ENCODE results near the gene ANGPTL8.

The ANGPTL8 gene

DNA sequence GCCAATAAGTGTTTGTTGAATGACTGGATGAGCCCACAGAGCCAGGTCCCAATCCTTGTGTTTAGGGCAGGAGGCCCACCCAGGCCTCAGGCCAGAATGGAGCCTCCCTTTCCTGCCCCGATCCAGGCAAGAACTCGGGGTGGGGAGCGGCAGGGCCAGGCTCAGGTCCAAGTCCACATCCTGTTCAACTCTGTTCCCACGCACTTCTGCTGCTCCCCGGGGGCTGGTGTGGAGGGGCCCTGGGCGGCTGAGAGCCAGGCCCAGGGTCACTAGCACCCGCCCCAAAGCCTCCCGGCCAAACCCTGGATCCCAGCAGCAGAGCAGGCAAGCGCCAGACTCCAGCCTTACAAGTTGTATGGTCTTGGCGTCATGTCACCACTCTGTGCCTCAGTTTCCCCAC, 8.0 kb downstream of the ANGPTL8 start:
- TF ChIP-seq, protein P1, sequence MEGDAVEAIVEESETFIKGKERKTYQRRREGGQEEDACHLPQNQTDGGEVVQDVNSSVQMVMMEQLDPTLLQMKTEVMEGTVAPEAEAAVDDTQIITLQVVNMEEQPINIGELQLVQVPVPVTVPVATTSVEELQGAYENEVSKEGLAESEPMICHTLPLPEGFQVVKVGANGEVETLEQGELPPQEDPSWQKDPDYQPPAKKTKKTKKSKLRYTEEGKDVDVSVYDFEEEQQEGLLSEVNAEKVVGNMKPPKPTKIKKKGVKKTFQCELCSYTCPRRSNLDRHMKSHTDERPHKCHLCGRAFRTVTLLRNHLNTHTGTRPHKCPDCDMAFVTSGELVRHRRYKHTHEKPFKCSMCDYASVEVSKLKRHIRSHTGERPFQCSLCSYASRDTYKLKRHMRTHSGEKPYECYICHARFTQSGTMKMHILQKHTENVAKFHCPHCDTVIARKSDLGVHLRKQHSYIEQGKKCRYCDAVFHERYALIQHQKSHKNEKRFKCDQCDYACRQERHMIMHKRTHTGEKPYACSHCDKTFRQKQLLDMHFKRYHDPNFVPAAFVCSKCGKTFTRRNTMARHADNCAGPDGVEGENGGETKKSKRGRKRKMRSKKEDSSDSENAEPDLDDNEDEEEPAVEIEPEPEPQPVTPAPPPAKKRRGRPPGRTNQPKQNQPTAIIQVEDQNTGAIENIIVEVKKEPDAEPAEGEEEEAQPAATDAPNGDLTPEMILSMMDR (IDR thresholded peaks at IDR 0.05; ENCODE audit: poor library complexity, severe bottlenecking), result no peak
- H3K4me3 ChIP-seq (ENCODE audit: severe bottlenecking), result no peak overlapping the region
- peaks cover 69% of the 10 kb centered on the region for H3K36me3 ChIP-seq (ENCODE audit: low read depth)
- no peaks in the 10 kb centered on the region for H3K9me3 ChIP-seq (ENCODE audit: severe bottlenecking)
- no peak for DNase-seq (ENCODE audit: low spot score)
- H3K27me3 ChIP-seq (ENCODE audit: insufficient read depth, poor library complexity, severe bottlenecking), result no peaks in the 10 kb centered on the region
- H3K27ac ChIP-seq (ENCODE audit: poor library complexity, severe bottlenecking), result no peak overlapping the region
- no peaks in the 10 kb centered on the region for H3K4me1 ChIP-seq (ENCODE audit: insufficient read depth, poor library complexity, severe bottlenecking)
- ATAC-seq (ENCODE audit: low read depth), result no peak

DNA sequence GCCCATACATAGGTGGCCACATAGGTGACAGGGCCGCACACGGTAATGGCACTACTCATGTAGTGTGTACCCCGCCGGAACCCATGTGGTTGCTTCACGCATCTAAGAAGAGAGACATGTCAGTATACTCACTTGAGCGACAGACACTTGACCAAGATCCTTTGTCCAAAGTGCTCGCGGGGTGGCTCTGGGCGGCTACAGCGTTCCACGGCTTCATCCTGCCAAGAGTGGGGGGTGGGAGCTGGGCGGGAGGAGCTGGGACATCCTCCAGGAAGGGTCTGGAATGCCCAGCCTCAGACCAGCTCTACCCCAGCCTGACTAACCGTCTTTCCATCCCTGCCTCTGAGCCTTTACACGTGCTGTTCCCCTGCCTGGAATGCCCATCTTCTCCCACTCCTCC, 8.5 kb downstream of the ANGPTL8 start:
- ATAC-seq (ENCODE audit: low read depth), result no peak

GRCh38 chr19:11248852-11249251, 9.4 kb downstream of the ANGPTL8 start:
- Histone ChIP-seq H3K4me1 (ENCODE audit: insufficient read depth, poor library complexity, severe bottlenecking) (no peaks in the 10 kb centered on the region), H3K9me3 (ENCODE audit: severe bottlenecking) (no peaks in the 10 kb centered on the region), H3K27ac (ENCODE audit: poor library complexity, severe bottlenecking) (no peak overlapping the region), H3K27me3 (ENCODE audit: insufficient read depth, poor library complexity, severe bottlenecking) (no peaks in the 10 kb centered on the region), H3K36me3 (ENCODE audit: low read depth) (peaks cover 65% of the 10 kb centered on the region), H3K4me3 (ENCODE audit: severe bottlenecking) (no peak overlapping the region)
- DNase-seq (ENCODE audit: low spot score), result no peak
- TF ChIP-seq, protein P1 (IDR thresholded peaks at IDR 0.05; ENCODE audit: poor library complexity, severe bottlenecking), result no peak
- ATAC-seq (ENCODE audit: low read depth), result no peak

More for the DNA sequence above, 8.5 kb downstream of the ANGPTL8 start:
- Histone ChIP-seq H3K27me3 (ENCODE audit: insufficient read depth, poor library complexity, severe bottlenecking) (no peaks in the 10 kb centered on the region), H3K9me3 (ENCODE audit: severe bottlenecking) (no peaks in the 10 kb centered on the region), H3K4me3 (ENCODE audit: severe bottlenecking) (no peak overlapping the region), H3K36me3 (ENCODE audit: low read depth) (peaks cover 67% of the 10 kb centered on the region), H3K27ac (ENCODE audit: poor library complexity, severe bottlenecking) (no peak overlapping the region), H3K4me1 (ENCODE audit: insufficient read depth, poor library complexity, severe bottlenecking) (no peaks in the 10 kb centered on the region)
- TF ChIP-seq, protein P1 (IDR thresholded peaks at IDR 0.05; ENCODE audit: poor library complexity, severe bottlenecking), result no peak
- DNase-seq (ENCODE audit: low spot score), result no peak

- no peaks in the 10 kb centered on the region for H3K27me3 ChIP-seq (ENCODE audit: insufficient read depth, poor library complexity, severe bottlenecking)
- peaks cover 54% of the 10 kb centered on the region for H3K36me3 ChIP-seq (ENCODE audit: low read depth)
- H3K27ac ChIP-seq (ENCODE audit: poor library complexity, severe bottlenecking), result no peak overlapping the region
- DNase-seq (ENCODE audit: low spot score), result no peak
- no peak for ATAC-seq (ENCODE audit: low read depth)
- no peak overlapping the region for H3K4me3 ChIP-seq (ENCODE audit: severe bottlenecking)
- H3K9me3 ChIP-seq (ENCODE audit: severe bottlenecking), result no peaks in the 10 kb centered on the region
- TF ChIP-seq, protein P1 (IDR thresholded peaks at IDR 0.05; ENCODE audit: poor library complexity, severe bottlenecking), result no peak
- no peaks in the 10 kb centered on the region for H3K4me1 ChIP-seq (ENCODE audit: insufficient read depth, poor library complexity, severe bottlenecking)
Measured at GRCh38 chr19:11251217-11251616, 11.8 kb downstream of the ANGPTL8 start.

GRCh38 chr19:11251650-11252314, 12.4 kb downstream of the ANGPTL8 start:
- ATAC-seq (ENCODE audit: low read depth), result no peak
- DNase-seq (ENCODE audit: low spot score), result no peak
- Histone ChIP-seq H3K9me3 (ENCODE audit: severe bottlenecking) (no peaks in the 10 kb centered on the region), H3K36me3 (ENCODE audit: low read depth) (peaks cover 50% of the 10 kb centered on the region), H3K4me3 (ENCODE audit: severe bottlenecking) (no peak overlapping the region), H3K27me3 (ENCODE audit: insufficient read depth, poor library complexity, severe bottlenecking) (no peaks in the 10 kb centered on the region), H3K4me1 (ENCODE audit: insufficient read depth, poor library complexity, severe bottlenecking) (no peaks in the 10 kb centered on the region), H3K27ac (ENCODE audit: poor library complexity, severe bottlenecking) (no peak overlapping the region)
- TF ChIP-seq, protein P1 (IDR thresholded peaks at IDR 0.05; ENCODE audit: poor library complexity, severe bottlenecking), result no peak
